Measurements from ENCODE around the gene UIMC1.

GRCh38 chr5:177036921-177037320 lies 30.3 kb upstream of the UIMC1 start:
- TF ChIP-seq REST (IDR thresholded peaks at IDR 0.05; ENCODE audit: low read depth): no peak
- TF ChIP-seq TEAD4 (IDR thresholded peaks at IDR 0.05): no peak
- no peak for TF ChIP-seq EGR1 (IDR thresholded peaks at IDR 0.05)
- TF ChIP-seq TAF1 (IDR thresholded peaks at IDR 0.05; ENCODE audit: low read depth): no peak
- TF ChIP-seq EP300 (IDR thresholded peaks at IDR 0.05; ENCODE audit: borderline replicate concordance): no peak

All from Ishikawa (cell line).